ENCODE results near the gene HES1. TPM values are rescaled to one million over a fixed set of nuclear protein-coding genes. Genes with fewer than 3 reads are reported as not detected.
A peak's percentile ranks its signal among the peaks of the same experiment; 100 is the strongest.
"Not testable (repeated sequence)": the region's sequence is repeated elsewhere in the genome, so short reads cannot be mapped to it uniquely, and the experiment has no call there.

The HES1 gene
- total RNA-seq, 1 donor from 2014 or later: 66.5 TPM

GRCh38 chr3:194128202-194128918, 7.6 kb upstream of the HES1 start:
- DNase-seq (ENCODE audit: low spot score): no peak

GRCh38 chr3:194128919-194129295, 7.0 kb upstream of the HES1 start:
- not testable (repeated sequence) for H3K27me3 Mint-ChIP-seq (ENCODE audit: insufficient read depth, low read depth)

More at GRCh38 chr3:194128202-194128918, 7.6 kb upstream of the HES1 start:
- Histone ChIP-seq H3K79me2 (ENCODE audit: low read depth) (no peaks in the 10 kb centered on the region), H3K27ac (no peak overlapping the region), H3K9me3 (ENCODE audit: low read depth) (no peaks in the 10 kb centered on the region), H3K4me2 (no peak overlapping the region), H3K27me3 (peaks cover 1% of the 10 kb centered on the region), H4K20me1 (ENCODE audit: low read depth) (no peaks in the 10 kb centered on the region), H3K4me3 (no peak overlapping the region), H3K36me3 (no peaks in the 10 kb centered on the region), H3F3A (ENCODE audit: low read depth) (peaks cover 49% of the 10 kb centered on the region), H3K4me1 (peaks cover 43% of the 10 kb centered on the region), H3K9ac (no peak overlapping the region), H2AFZ (replicated peaks) (no peak overlapping the region)
- no peak overlapping the region for H3K27ac Mint-ChIP-seq
- H3K4me3 Mint-ChIP-seq: peak overlapping the region; percentile 34
- peaks cover 44% of the 10 kb centered on the region for H3K4me1 Mint-ChIP-seq
- no peaks in the 10 kb centered on the region for H3K9me3 Mint-ChIP-seq
- no peak for TF ChIP-seq EZH2phosphoT487 (IDR thresholded peaks at IDR 0.05)
- peaks cover 7% of the 10 kb centered on the region for H3K27me3 Mint-ChIP-seq (ENCODE audit: insufficient read depth, low read depth)
- no peaks in the 10 kb centered on the region for H3K36me3 Mint-ChIP-seq

GRCh38 chr3:194129581-194130133, 6.3 kb upstream of the HES1 start:
- Mint-ChIP-seq H3K4me1 (peaks cover 49% of the 10 kb centered on the region), H3K36me3 (no peaks in the 10 kb centered on the region), H3K9me3 (no peaks in the 10 kb centered on the region), H3K27ac (no peak overlapping the region), H3K4me3 (peak overlapping the region; percentile 46), H3K27me3 (ENCODE audit: insufficient read depth, low read depth) (peaks cover 9% of the 10 kb centered on the region)
- Histone ChIP-seq H2AFZ (replicated peaks) (no peak overlapping the region), H3K27me3 (peaks cover 3% of the 10 kb centered on the region), H3K79me2 (ENCODE audit: low read depth) (no peaks in the 10 kb centered on the region), H3K4me1 (peaks cover 48% of the 10 kb centered on the region), H4K20me1 (ENCODE audit: low read depth) (no peaks in the 10 kb centered on the region), H3K4me3 (no peak overlapping the region), H3K27ac (no peak overlapping the region), H3K9ac (no peak overlapping the region), H3K9me3 (ENCODE audit: low read depth) (no peaks in the 10 kb centered on the region), H3K36me3 (no peaks in the 10 kb centered on the region), H3F3A (ENCODE audit: low read depth) (peaks cover 57% of the 10 kb centered on the region), H3K4me2 (peak overlapping the region; percentile 65)
- peak; percentile 88 for DNase-seq (ENCODE audit: low spot score)
- TF ChIP-seq CTCF (IDR thresholded peaks at IDR 0.05) (no peak), EZH2phosphoT487 (IDR thresholded peaks at IDR 0.05) (no peak), EZH2 (IDR thresholded peaks at IDR 0.05) (no peak)

More at GRCh38 chr3:194128919-194129295, 7.0 kb upstream of the HES1 start:
- H3K36me3 ChIP-seq; H3K27ac ChIP-seq; H3K27me3 ChIP-seq; H3K4me3 ChIP-seq; H3K27ac Mint-ChIP-seq; H3K36me3 Mint-ChIP-seq; H3K4me3 Mint-ChIP-seq; H3K9ac ChIP-seq; H4K20me1 ChIP-seq (ENCODE audit: low read depth); DNase-seq (ENCODE audit: low spot score); H3K9me3 Mint-ChIP-seq; H3K4me2 ChIP-seq; H3K79me2 ChIP-seq (ENCODE audit: low read depth); H2AFZ ChIP-seq (replicated peaks); H3K9me3 ChIP-seq (ENCODE audit: low read depth): not testable (repeated sequence)
- H3F3A ChIP-seq (ENCODE audit: low read depth): peaks cover 53% of the 10 kb centered on the region
- H3K4me1 ChIP-seq: peaks cover 48% of the 10 kb centered on the region
- peaks cover 49% of the 10 kb centered on the region for H3K4me1 Mint-ChIP-seq

- no peaks in the 10 kb centered on the region for H3K9me3 Mint-ChIP-seq
- no peak overlapping the region for H3K4me3 ChIP-seq
- no peak overlapping the region for H3K27ac ChIP-seq
- peaks cover 9% of the 10 kb centered on the region for H3K27me3 Mint-ChIP-seq (ENCODE audit: insufficient read depth, low read depth)
- H3K27me3 ChIP-seq: peaks cover 3% of the 10 kb centered on the region
- H3F3A ChIP-seq (ENCODE audit: low read depth): peaks cover 61% of the 10 kb centered on the region
- H3K4me3 Mint-ChIP-seq: peak overlapping the region; percentile 46
- no peaks in the 10 kb centered on the region for H4K20me1 ChIP-seq (ENCODE audit: low read depth)
- TF ChIP-seq EZH2 (IDR thresholded peaks at IDR 0.05) (no peak), CTCF (IDR thresholded peaks at IDR 0.05) (no peak), EZH2phosphoT487 (IDR thresholded peaks at IDR 0.05) (no peak)
- H3K36me3 ChIP-seq: no peaks in the 10 kb centered on the region
- DNase-seq (ENCODE audit: low spot score): no peak
- peaks cover 49% of the 10 kb centered on the region for H3K4me1 Mint-ChIP-seq
- no peak overlapping the region for H2AFZ ChIP-seq (replicated peaks)
- no peaks in the 10 kb centered on the region for H3K36me3 Mint-ChIP-seq
- peak overlapping the region; percentile 35 for H3K27ac Mint-ChIP-seq
- H3K4me1 ChIP-seq: peaks cover 48% of the 10 kb centered on the region
- H3K9me3 ChIP-seq (ENCODE audit: low read depth): no peaks in the 10 kb centered on the region
- H3K4me2 ChIP-seq: peak overlapping the region; percentile 65
- H3K9ac ChIP-seq: no peak overlapping the region
- no peaks in the 10 kb centered on the region for H3K79me2 ChIP-seq (ENCODE audit: low read depth)
Measured at GRCh38 chr3:194130188-194130587, 5.8 kb upstream of the HES1 start.

All from neural progenitor cell (in vitro differentiated cells).